IMR-90 (cell line): Measurements from ENCODE around the gene USP12. TPM values are rescaled to one million over a fixed set of nuclear protein-coding genes. Genes with fewer than 3 reads are reported as not detected.
A peak's percentile ranks its signal among the peaks of the same experiment; 100 is the strongest.

Experiments
- ATAC-seq: fragments of 200-7000 bp; cut with Tn5 transposase; 2 replicates; pipeline ENCODE4 v1.9.1; 2020; ENCODE audit warnings: low read depth, mild to moderate bottlenecking, moderate library complexity
- BruUV-seq: library from RNA; stranded (reverse); fragments of 400-500 nt; replicated peaks from 2 replicates; lab custom pipeline; 2021; lab: Mats Ljungman, UMichigan
- CTCF ChIA-PET: fragments of 300-600 bp; formaldehyde crosslinking; extraction: SDS; loops from one replicate; lab custom pipeline; 2021; ENCODE audit warnings: antibody characterized with exemption; lab: Yijun Ruan, JAX
- POLR2A ChIA-PET: fragments of 300-600 bp; sonication (Branson Sonifier 250); formaldehyde crosslinking; loops from one replicate; lab custom pipeline; 2022; ENCODE audit warnings: antibody characterized with exemption; ENCODE audit not compliant: unreplicated experiment; lab: Charles Lee
- DNase-seq: peaks from one replicate; pipeline ENCODE4 v3.0.0; 2013
- H2AFZ ChIP-seq: replicated peaks from 2 replicates; pipeline ENCODE3; 2013; ENCODE audit warnings: low read length, mild to moderate bottlenecking; ENCODE audit not compliant: poor library complexity
- H2AK5ac ChIP-seq: 2 replicates; pipeline ENCODE4 v1.6.1; 2013; ENCODE audit warnings: low read depth, low read length, inconsistent platforms
- H2AK9ac ChIP-seq: replicated peaks from 2 replicates; pipeline ENCODE3; 2013; ENCODE audit warnings: mild to moderate bottlenecking, low read depth, low read length, moderate library complexity; ENCODE audit not compliant: poor library complexity
- H2BK120ac ChIP-seq: 2 replicates; pipeline ENCODE4 v1.6.1; 2013; ENCODE audit warnings: low read depth, low read length, inconsistent platforms
- H2BK15ac ChIP-seq: 3 replicates; pipeline ENCODE4 v1.6.1; 2013; ENCODE audit warnings: low read depth, low read length, inconsistent platforms
- H2BK20ac ChIP-seq: 2 replicates; pipeline ENCODE4 v1.6.1; 2013; ENCODE audit warnings: low read depth, mild to moderate bottlenecking, inconsistent platforms, low read length, moderate library complexity
- H2BK5ac ChIP-seq: 2 replicates; pipeline ENCODE4 v1.6.1; 2013; ENCODE audit warnings: mild to moderate bottlenecking, low read depth, low read length, inconsistent platforms; ENCODE audit not compliant: poor library complexity, severe bottlenecking
- H3K14ac ChIP-seq: replicated peaks from 2 replicates; pipeline ENCODE4 v1.6.1; 2013; ENCODE audit warnings: low read depth, low read length, inconsistent platforms
- H3K18ac ChIP-seq: 2 replicates; pipeline ENCODE4 v1.6.1; 2013; ENCODE audit warnings: low read depth, low read length, control low read depth
- H3K23ac ChIP-seq: 2 replicates; pipeline ENCODE4 v1.6.1; 2013; ENCODE audit warnings: low read depth, low read length, inconsistent platforms
- H3K27ac ChIP-seq: 2 replicates; pipeline ENCODE4 v1.5.1; 2013; ENCODE audit warnings: mild to moderate bottlenecking, control low read depth, low read length; ENCODE audit not compliant: insufficient read depth
- H3K27me3 ChIP-seq: 2 replicates; pipeline ENCODE4 v1.6.1; 2013; ENCODE audit warnings: low read length; ENCODE audit not compliant: control insufficient read depth, insufficient read depth
- H3K36me3 ChIP-seq: 2 replicates; pipeline ENCODE4 v1.6.1; 2013; ENCODE audit warnings: low read length, mixed read lengths; ENCODE audit not compliant: control insufficient read depth, insufficient read depth
- H3K4ac ChIP-seq: 2 replicates; pipeline ENCODE4 v1.6.1; 2013; ENCODE audit warnings: low read depth, low read length, inconsistent platforms
- H3K4me1 ChIP-seq: 2 replicates; pipeline ENCODE4 v1.6.1; 2013; ENCODE audit warnings: low read length, mixed read lengths; ENCODE audit not compliant: control insufficient read depth, insufficient read depth
- H3K4me2 ChIP-seq: 2 replicates; pipeline ENCODE4 v1.6.1; 2013; ENCODE audit warnings: low read depth, mild to moderate bottlenecking, control low read depth, low read length, moderate library complexity
- H3K4me3 ChIP-seq: 2 replicates; pipeline ENCODE4 v1.5.1; 2013; ENCODE audit warnings: low read depth, mild to moderate bottlenecking, control low read depth, low read length, moderate library complexity; ENCODE audit not compliant: insufficient read depth
- H3K56ac ChIP-seq: 2 replicates; pipeline ENCODE4 v1.6.1; 2013; ENCODE audit warnings: low read length, inconsistent platforms; ENCODE audit not compliant: insufficient read depth; ENCODE audit errors: extremely low read depth
- H3K79me1 ChIP-seq, 2 experiments: 2 replicates each; pipeline ENCODE4 v1.6.1; 2013; ENCODE audit warnings: low read length in 2 of 2, inconsistent platforms in 1 of 2, low read depth in 1 of 2
- H3K9ac ChIP-seq: 2 replicates; pipeline ENCODE4 v1.6.1; 2013; ENCODE audit warnings: low read depth, low read length, control low read depth
- H3K9me1 ChIP-seq: 2 replicates; pipeline ENCODE4 v1.6.1; 2013; ENCODE audit warnings: low read length, inconsistent platforms; ENCODE audit not compliant: insufficient read depth
- H3K9me3 ChIP-seq: 2 replicates; pipeline ENCODE4 v1.6.1; 2013; ENCODE audit warnings: low read length; ENCODE audit not compliant: control insufficient read depth, insufficient read depth
- H4K20me1 ChIP-seq: 2 replicates; pipeline ENCODE4 v1.6.1; 2013; ENCODE audit warnings: low read length, inconsistent platforms; ENCODE audit not compliant: insufficient read depth
- H4K5ac ChIP-seq: 2 replicates; pipeline ENCODE4 v1.6.1; 2013; ENCODE audit warnings: mild to moderate bottlenecking, low read depth, low read length, control low read depth
- H4K8ac ChIP-seq, 2 experiments: 2 replicates each; pipeline ENCODE4 v1.6.1; 2013; ENCODE audit warnings: low read depth in 2 of 2, low read length in 2 of 2, control low read depth in 1 of 2, inconsistent platforms in 1 of 2
- H4K91ac ChIP-seq: 2 replicates; pipeline ENCODE4 v1.6.1; 2013; ENCODE audit warnings: low read depth, low read length, inconsistent platforms; ENCODE audit not compliant: insufficient read depth
- FOS ChIP-seq: fragments of 150-350 bp; IDR thresholded peaks from 2 replicates; pipeline ENCODE4 v1.6.1; 2016; ENCODE audit warnings: low read depth, low read length
- RAD21 ChIP-seq: IDR thresholded peaks from 2 replicates; pipeline ENCODE4 v1.6.1; 2012; ENCODE audit warnings: low read length, improper control_type of control experiment
- RFX5 ChIP-seq: IDR thresholded peaks from 2 replicates; pipeline ENCODE4 v1.8.0; 2012; ENCODE audit warnings: low read depth, mild to moderate bottlenecking, low read length, moderate library complexity
- WGBS, 2 experiments: methylation state at CpG; one replicate each; pipeline versions ENCODE4 v1.1.5 to v1.1.7; 2013; ENCODE audit warnings: missing lambda C conversion rate in 2 of 2; ENCODE audit not compliant: insufficient read length in 1 of 2; ENCODE audit errors: extremely low coverage in 2 of 2; 5-methylcytosine and 5-hydroxymethylcytosine counted together
- dilution Hi-C: fragments of 300-500 bp; cut with HindIII; formaldehyde crosslinking; loops from one replicate; pipeline ENCODE4 v1.14.3; 2018; ENCODE audit warnings: low sequenced_read_pairs; ENCODE audit not compliant: unreplicated experiment
- in situ Hi-C: fragments of 300-500 bp; cut with MboI; formaldehyde crosslinking; loops from 3 replicates; pipeline ENCODE4 v1.14.3; 2019; ENCODE audit warnings: low sequenced_read_pairs, inconsistent platforms, mixed read lengths
- intact Hi-C: fragments of 100-400 bp; cut with micrococcal nuclease; formaldehyde crosslinking; loops from 2 replicates; pipeline ENCODE4 v1.10.0; 2022
- polyA plus RNA-seq, 3 experiments: library from polyadenylated mRNA; depleted of rRNA; stranded (reverse); fragments of >200 nt; gene quantifications; 2 replicates each; pipeline ENCODE4 v1.2.3, GENCODE V29; 2012; ENCODE audit warnings: low replicate concordance in 1 of 3
- total RNA-seq: library from RNA; depleted of rRNA; stranded (reverse); fragments of >200 nt; gene quantifications from 2 replicates; pipeline ENCODE4 v1.2.3, GENCODE V29; 2012

The USP12 gene
- total and polyA plus RNA-seq, 2 of the 4 experiments (the other 2 are of a cell fraction): 11.8 to 16.5 TPM

- no peaks in the 10 kb centered on the region for H3K9me3 ChIP-seq
- WGBS, 2 experiments: 86% methylated on average over 3 of the region's 6 CpGs; no CpG with 5 or more reads in 1 of the 2 experiments
- POLR2A ChIA-PET: no interaction called here
- H3K4ac ChIP-seq: no peak overlapping the region
- peak overlapping the region; percentile 79 for H2BK5ac ChIP-seq
- H3K18ac ChIP-seq: no peak overlapping the region
- H4K91ac ChIP-seq: no peak overlapping the region
- no peak overlapping the region for H3K9ac ChIP-seq
- H2AK9ac ChIP-seq: no peak overlapping the region
- no peak overlapping the region for H3K56ac ChIP-seq
- dilution Hi-C loops: no loop called here
- H3K14ac ChIP-seq: no peak overlapping the region
- no peaks in the 10 kb centered on the region for H3K27me3 ChIP-seq
- ATAC-seq: peak; percentile 40; the same call in 1 of the 2 replicates
- CTCF ChIA-PET: no interaction called here
- H4K20me1 ChIP-seq: no peaks in the 10 kb centered on the region; the same call in 1 of the 2 replicates
- in situ Hi-C loops: no loop called here
- no peak overlapping the region for H3K23ac ChIP-seq
- H3K27ac ChIP-seq: peak overlapping the region; percentile 21; the same call in 1 of the 2 replicates
- H4K5ac ChIP-seq: no peak overlapping the region
- no peak overlapping the region for H3K4me3 ChIP-seq
- H3K79me1 ChIP-seq: peaks cover 14 to 46% of the 10 kb centered on the region in 2 experiments
- H3K9me1 ChIP-seq: peaks cover 9% of the 10 kb centered on the region
- DNase-seq: peak; percentile 40
- TF ChIP-seq RFX5 (no peak), FOS (no peak), RAD21 (no peak)
- H2BK15ac ChIP-seq: no peak overlapping the region
- H2BK20ac ChIP-seq: no peak overlapping the region
- no peak overlapping the region for H2AFZ ChIP-seq
- H3K4me2 ChIP-seq: no peak overlapping the region
- H3K4me1 ChIP-seq: peaks cover 2% of the 10 kb centered on the region; the same call in 1 of the 2 replicates
- BruUV-seq: no TSS peak
- no peak overlapping the region for H2BK120ac ChIP-seq
- peaks cover 21% of the 10 kb centered on the region for H3K36me3 ChIP-seq
- H2AK5ac ChIP-seq: peak overlapping the region; percentile 77
- no peak overlapping the region for H4K8ac ChIP-seq
- intact Hi-C loops: no loop called here
Observed at GRCh38 chr13:27086599-27087265, 84.9 kb downstream of the USP12 start.
